ENCODE data around the gene BCL6. TPM values are rescaled to one million over a fixed set of nuclear protein-coding genes. Genes with fewer than 3 reads are reported as not detected.

Gene BCL6
- total RNA-seq (ENCODE audit: low replicate concordance), result 14.2 and 20.3 TPM in 2 replicates

- peaks cover 43% of the 10 kb centered on the region for H3F3A ChIP-seq (ENCODE audit: low read depth)
- H3K4me3 ChIP-seq, result peak within 1 kb of the TSS; percentile 78
- Mint-ChIP-seq H3K27me3 (ENCODE audit: insufficient read depth, low read depth) (peaks cover 8% of the 10 kb centered on the region), H3K4me3 (peak within 1 kb of the TSS; percentile 95), H3K4me1 (peaks cover 71% of the 10 kb centered on the region), H3K9me3 (no peaks in the 10 kb centered on the region), H3K36me3 (no peaks in the 10 kb centered on the region), H3K27ac (peak within 1 kb of the TSS; percentile 100)
- H3K9ac ChIP-seq, result peak within 1 kb of the TSS; percentile 99
- peak within 1 kb of the TSS; percentile 90 for H3K4me2 ChIP-seq
- peak within 1 kb of the TSS; percentile 97 for H2AFZ ChIP-seq (replicated peaks)
- peak within 1 kb of the TSS; percentile 99 for H3K27ac ChIP-seq
- peaks cover 29% of the 10 kb centered on the region for H3K79me2 ChIP-seq (ENCODE audit: low read depth)
- peaks cover 10% of the 10 kb centered on the region for H3K27me3 ChIP-seq
- H4K20me1 ChIP-seq (ENCODE audit: low read depth), result peaks cover 23% of the 10 kb centered on the region
- H3K36me3 ChIP-seq, result no peaks in the 10 kb centered on the region
- TF ChIP-seq CTCF (IDR thresholded peaks at IDR 0.05) (peak; percentile 10), EZH2phosphoT487 (IDR thresholded peaks at IDR 0.05) (no peak), EZH2 (IDR thresholded peaks at IDR 0.05) (no peak)
- H3K9me3 ChIP-seq (ENCODE audit: low read depth), result no peaks in the 10 kb centered on the region
- DNase-seq (ENCODE audit: low spot score), result peak; percentile 98
- H3K4me1 ChIP-seq, result peaks cover 40% of the 10 kb centered on the region
Observed at GRCh38 chr3:187745201-187746058, at the start of gene BCL6. Gene BCL6, minus strand, starts transcription at chr3:187745468. Its CDS starts 11,775 bp downstream, at chr3:187733693.

GRCh38 chr3:187794731-187795130 lies 49.5 kb upstream of the BCL6 start:
- no peak overlapping the region for H3K4me2 ChIP-seq
- H3K4me3 ChIP-seq, result no peak overlapping the region
- no peak overlapping the region for H2AFZ ChIP-seq (replicated peaks)
- Mint-ChIP-seq H3K4me1 (peaks cover 7% of the 10 kb centered on the region), H3K4me3 (no peak overlapping the region), H3K27me3 (ENCODE audit: insufficient read depth, low read depth) (peaks cover 5% of the 10 kb centered on the region), H3K36me3 (no peaks in the 10 kb centered on the region), H3K27ac (no peak overlapping the region), H3K9me3 (no peaks in the 10 kb centered on the region)
- no peaks in the 10 kb centered on the region for H4K20me1 ChIP-seq (ENCODE audit: low read depth)
- TF ChIP-seq EZH2phosphoT487 (IDR thresholded peaks at IDR 0.05) (no peak), CTCF (IDR thresholded peaks at IDR 0.05) (no peak), EZH2 (IDR thresholded peaks at IDR 0.05) (no peak)
- H3K79me2 ChIP-seq (ENCODE audit: low read depth), result no peaks in the 10 kb centered on the region
- H3F3A ChIP-seq (ENCODE audit: low read depth), result no peaks in the 10 kb centered on the region
- H3K4me1 ChIP-seq, result peaks cover 11% of the 10 kb centered on the region
- no peak overlapping the region for H3K9ac ChIP-seq
- no peak for DNase-seq (ENCODE audit: low spot score)
- no peaks in the 10 kb centered on the region for H3K36me3 ChIP-seq
- H3K27me3 ChIP-seq, result no peaks in the 10 kb centered on the region
- no peaks in the 10 kb centered on the region for H3K9me3 ChIP-seq (ENCODE audit: low read depth)
- H3K27ac ChIP-seq, result no peak overlapping the region

GRCh38 chr3:187793618-187794017 lies 48.4 kb upstream of the BCL6 start:
- H3F3A ChIP-seq (ENCODE audit: low read depth), result no peaks in the 10 kb centered on the region
- H4K20me1 ChIP-seq (ENCODE audit: low read depth), result no peaks in the 10 kb centered on the region
- no peak overlapping the region for H3K4me3 ChIP-seq
- H3K27me3 ChIP-seq, result no peaks in the 10 kb centered on the region
- no peak for DNase-seq (ENCODE audit: low spot score)
- H3K27ac ChIP-seq, result no peak overlapping the region
- Mint-ChIP-seq H3K36me3 (no peaks in the 10 kb centered on the region), H3K4me1 (peaks cover 11% of the 10 kb centered on the region), H3K27ac (no peak overlapping the region), H3K4me3 (no peak overlapping the region), H3K9me3 (no peaks in the 10 kb centered on the region), H3K27me3 (ENCODE audit: insufficient read depth, low read depth) (peaks cover 3% of the 10 kb centered on the region)
- H3K36me3 ChIP-seq, result no peaks in the 10 kb centered on the region
- H3K4me2 ChIP-seq, result no peak overlapping the region
- no peak for TF ChIP-seq EZH2phosphoT487 (IDR thresholded peaks at IDR 0.05)
- no peak for TF ChIP-seq EZH2 (IDR thresholded peaks at IDR 0.05)
- TF ChIP-seq CTCF (IDR thresholded peaks at IDR 0.05), result no peak
- no peaks in the 10 kb centered on the region for H3K9me3 ChIP-seq (ENCODE audit: low read depth)
- H3K79me2 ChIP-seq (ENCODE audit: low read depth), result no peaks in the 10 kb centered on the region
- H2AFZ ChIP-seq (replicated peaks), result no peak overlapping the region
- H3K4me1 ChIP-seq, result peaks cover 10% of the 10 kb centered on the region
- no peak overlapping the region for H3K9ac ChIP-seq
